Panc1 (cell line): Measurements from ENCODE around the gene ERCC6. TPM values are rescaled to one million over a fixed set of nuclear protein-coding genes. Genes with fewer than 3 reads are reported as not detected.

Experiments
- ATAC-seq: fragments of 200-7000 bp; cut with Tn5 transposase; 2 replicates; pipeline ENCODE4 v1.9.1; 2020; ENCODE audit warnings: mild to moderate bottlenecking, moderate library complexity
- BruUV-seq: library from RNA; stranded (reverse); fragments of 400-500 nt; replicated peaks from 2 replicates; lab custom pipeline; 2021; lab: Mats Ljungman, UMichigan
- CTCF ChIA-PET: fragments of 300-600 bp; sonication (Branson Sonifier 250); formaldehyde crosslinking; loops from one replicate; lab custom pipeline; 2022; ENCODE audit warnings: antibody characterized with exemption; lab: Charles Lee
- POLR2A ChIA-PET: fragments of 300-600 bp; sonication (Branson Sonifier 250); formaldehyde crosslinking; loops from one replicate; lab custom pipeline; 2022; ENCODE audit warnings: antibody characterized with exemption; lab: Charles Lee
- DNase-seq: peaks from one replicate; pipeline ENCODE4 v3.0.0-alpha.2; 2010; ENCODE audit warnings: low read depth, low spot score
- H3K27ac ChIP-seq: 2 replicates; pipeline ENCODE4 v1.5.1; 2011; ENCODE audit warnings: mild to moderate bottlenecking, low read length, inconsistent platforms
- H3K27me3 ChIP-seq: fragments of 200-500 bp; sonication (Bioruptor generic); 2 replicates; pipeline ENCODE4 v1.6.0; 2014; ENCODE audit warnings: low read length, inconsistent platforms; ENCODE audit not compliant: control insufficient read depth, insufficient read depth
- H3K36me3 ChIP-seq: fragments of 200-500 bp; sonication (Bioruptor generic); 2 replicates; pipeline ENCODE4 v1.5.1; 2014; ENCODE audit warnings: inconsistent platforms, mild to moderate bottlenecking, low read length, moderate library complexity; ENCODE audit not compliant: control insufficient read depth, insufficient read depth
- H3K4me1 ChIP-seq: 2 replicates; pipeline ENCODE4 v1.5.1; 2011; ENCODE audit warnings: inconsistent platforms, mild to moderate bottlenecking, low read length, moderate library complexity; ENCODE audit not compliant: control insufficient read depth, insufficient read depth
- H3K4me3 ChIP-seq, 2 experiments: 2 replicates each; pipeline ENCODE4 v1.5.1; 2011 to 2012; ENCODE audit warnings: low read depth in 2 of 2, low read length in 2 of 2, mild to moderate bottlenecking in 2 of 2, inconsistent platforms in 1 of 2, moderate library complexity in 1 of 2
- H3K9me3 ChIP-seq: fragments of 200-500 bp; sonication (Bioruptor generic); 2 replicates; pipeline ENCODE4 v1.5.1; 2014; ENCODE audit warnings: low read depth, mild to moderate bottlenecking, inconsistent platforms, low read length, moderate library complexity; ENCODE audit not compliant: control insufficient read depth, insufficient read depth
- POLR2AphosphoS5 ChIP-seq: IDR thresholded peaks from 2 replicates; pipeline ENCODE4 v1.6.1; 2012; ENCODE audit warnings: mild to moderate bottlenecking, low read depth, low read length, moderate library complexity
- SIN3A ChIP-seq: IDR thresholded peaks from 2 replicates; pipeline ENCODE4 v1.6.1; 2012; ENCODE audit warnings: low read depth, mild to moderate bottlenecking, low read length, moderate library complexity, borderline replicate concordance; ENCODE audit not compliant: insufficient read depth
- TCF7L2 ChIP-seq: IDR thresholded peaks from 2 replicates; pipeline ENCODE4 v1.6.1; 2011; ENCODE audit warnings: mild to moderate bottlenecking, low read depth, low read length, inconsistent platforms
- in situ Hi-C: cut with HindIII; loops from 2 replicates; pipeline ENCODE4 v1.10.0; 2016; ENCODE audit warnings: low sequenced_read_pairs, low pct_unique_long_range_greater_than_20kb
- intact Hi-C: fragments of 100-400 bp; cut with micrococcal nuclease; formaldehyde crosslinking; loops from one replicate; pipeline ENCODE4 v1.10.0; 2022; ENCODE audit not compliant: unreplicated experiment
- total RNA-seq: library from RNA; stranded (reverse); gene quantifications from one replicate; pipeline ENCODE4 v1.2.1, GENCODE V29; 2021; ENCODE audit not compliant: unreplicated experiment
- TF ChIP-seq, protein P1 (sequence below): fragments of 450-650 bp; IDR thresholded peaks from 2 replicates; pipeline ENCODE4 v1.5.1; 2017; ENCODE audit warnings: mild to moderate bottlenecking
- TF ChIP-seq, protein P2 (sequence below), 2 experiments: IDR thresholded peaks; 2 replicates each; pipeline ENCODE4 v1.6.1; 2011 to 2012; ENCODE audit warnings: low read depth in 2 of 2, control low read depth in 1 of 2, low read length in 1 of 2, mild to moderate bottlenecking in 1 of 2, moderate library complexity in 1 of 2; ENCODE audit not compliant: insufficient read depth in 1 of 2

ERCC6 gene
- total RNA-seq, 1 experiment from 2014 or later: 19.1 TPM

GRCh38 chr10:49541762-49542161 lies 2.8 kb upstream of the ERCC6 start:
- intact Hi-C loops: no loop called here
- DNase-seq: no peak
- peaks cover 16% of the 10 kb centered on the region for H3K27me3 ChIP-seq
- no peak overlapping the region for H3K4me3 ChIP-seq
- TF ChIP-seq, protein P1, sequence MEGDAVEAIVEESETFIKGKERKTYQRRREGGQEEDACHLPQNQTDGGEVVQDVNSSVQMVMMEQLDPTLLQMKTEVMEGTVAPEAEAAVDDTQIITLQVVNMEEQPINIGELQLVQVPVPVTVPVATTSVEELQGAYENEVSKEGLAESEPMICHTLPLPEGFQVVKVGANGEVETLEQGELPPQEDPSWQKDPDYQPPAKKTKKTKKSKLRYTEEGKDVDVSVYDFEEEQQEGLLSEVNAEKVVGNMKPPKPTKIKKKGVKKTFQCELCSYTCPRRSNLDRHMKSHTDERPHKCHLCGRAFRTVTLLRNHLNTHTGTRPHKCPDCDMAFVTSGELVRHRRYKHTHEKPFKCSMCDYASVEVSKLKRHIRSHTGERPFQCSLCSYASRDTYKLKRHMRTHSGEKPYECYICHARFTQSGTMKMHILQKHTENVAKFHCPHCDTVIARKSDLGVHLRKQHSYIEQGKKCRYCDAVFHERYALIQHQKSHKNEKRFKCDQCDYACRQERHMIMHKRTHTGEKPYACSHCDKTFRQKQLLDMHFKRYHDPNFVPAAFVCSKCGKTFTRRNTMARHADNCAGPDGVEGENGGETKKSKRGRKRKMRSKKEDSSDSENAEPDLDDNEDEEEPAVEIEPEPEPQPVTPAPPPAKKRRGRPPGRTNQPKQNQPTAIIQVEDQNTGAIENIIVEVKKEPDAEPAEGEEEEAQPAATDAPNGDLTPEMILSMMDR: no peak
- TF ChIP-seq TCF7L2: no peak
- TF ChIP-seq, protein P2, sequence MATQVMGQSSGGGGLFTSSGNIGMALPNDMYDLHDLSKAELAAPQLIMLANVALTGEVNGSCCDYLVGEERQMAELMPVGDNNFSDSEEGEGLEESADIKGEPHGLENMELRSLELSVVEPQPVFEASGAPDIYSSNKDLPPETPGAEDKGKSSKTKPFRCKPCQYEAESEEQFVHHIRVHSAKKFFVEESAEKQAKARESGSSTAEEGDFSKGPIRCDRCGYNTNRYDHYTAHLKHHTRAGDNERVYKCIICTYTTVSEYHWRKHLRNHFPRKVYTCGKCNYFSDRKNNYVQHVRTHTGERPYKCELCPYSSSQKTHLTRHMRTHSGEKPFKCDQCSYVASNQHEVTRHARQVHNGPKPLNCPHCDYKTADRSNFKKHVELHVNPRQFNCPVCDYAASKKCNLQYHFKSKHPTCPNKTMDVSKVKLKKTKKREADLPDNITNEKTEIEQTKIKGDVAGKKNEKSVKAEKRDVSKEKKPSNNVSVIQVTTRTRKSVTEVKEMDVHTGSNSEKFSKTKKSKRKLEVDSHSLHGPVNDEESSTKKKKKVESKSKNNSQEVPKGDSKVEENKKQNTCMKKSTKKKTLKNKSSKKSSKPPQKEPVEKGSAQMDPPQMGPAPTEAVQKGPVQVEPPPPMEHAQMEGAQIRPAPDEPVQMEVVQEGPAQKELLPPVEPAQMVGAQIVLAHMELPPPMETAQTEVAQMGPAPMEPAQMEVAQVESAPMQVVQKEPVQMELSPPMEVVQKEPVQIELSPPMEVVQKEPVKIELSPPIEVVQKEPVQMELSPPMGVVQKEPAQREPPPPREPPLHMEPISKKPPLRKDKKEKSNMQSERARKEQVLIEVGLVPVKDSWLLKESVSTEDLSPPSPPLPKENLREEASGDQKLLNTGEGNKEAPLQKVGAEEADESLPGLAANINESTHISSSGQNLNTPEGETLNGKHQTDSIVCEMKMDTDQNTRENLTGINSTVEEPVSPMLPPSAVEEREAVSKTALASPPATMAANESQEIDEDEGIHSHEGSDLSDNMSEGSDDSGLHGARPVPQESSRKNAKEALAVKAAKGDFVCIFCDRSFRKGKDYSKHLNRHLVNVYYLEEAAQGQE (IDR thresholded peaks at IDR 0.05; ENCODE audit: insufficient read depth in 1 of 2, low read depth in 2 of 2, low read length in 1 of 2): no peak
- no peak for TF ChIP-seq POLR2AphosphoS5
- no peak for TF ChIP-seq SIN3A
- no peak overlapping the region for H3K27ac ChIP-seq
- peaks cover 10% of the 10 kb centered on the region; the same call in 1 of the 2 replicates for H3K4me1 ChIP-seq
- H3K36me3 ChIP-seq: no peaks in the 10 kb centered on the region
- ATAC-seq: no peak
- BruUV-seq: no TSS peak
- POLR2A ChIA-PET: no interaction called here
- CTCF ChIA-PET: no interaction called here
- no peaks in the 10 kb centered on the region for H3K9me3 ChIP-seq
- in situ Hi-C loops: no loop called here

DNA sequence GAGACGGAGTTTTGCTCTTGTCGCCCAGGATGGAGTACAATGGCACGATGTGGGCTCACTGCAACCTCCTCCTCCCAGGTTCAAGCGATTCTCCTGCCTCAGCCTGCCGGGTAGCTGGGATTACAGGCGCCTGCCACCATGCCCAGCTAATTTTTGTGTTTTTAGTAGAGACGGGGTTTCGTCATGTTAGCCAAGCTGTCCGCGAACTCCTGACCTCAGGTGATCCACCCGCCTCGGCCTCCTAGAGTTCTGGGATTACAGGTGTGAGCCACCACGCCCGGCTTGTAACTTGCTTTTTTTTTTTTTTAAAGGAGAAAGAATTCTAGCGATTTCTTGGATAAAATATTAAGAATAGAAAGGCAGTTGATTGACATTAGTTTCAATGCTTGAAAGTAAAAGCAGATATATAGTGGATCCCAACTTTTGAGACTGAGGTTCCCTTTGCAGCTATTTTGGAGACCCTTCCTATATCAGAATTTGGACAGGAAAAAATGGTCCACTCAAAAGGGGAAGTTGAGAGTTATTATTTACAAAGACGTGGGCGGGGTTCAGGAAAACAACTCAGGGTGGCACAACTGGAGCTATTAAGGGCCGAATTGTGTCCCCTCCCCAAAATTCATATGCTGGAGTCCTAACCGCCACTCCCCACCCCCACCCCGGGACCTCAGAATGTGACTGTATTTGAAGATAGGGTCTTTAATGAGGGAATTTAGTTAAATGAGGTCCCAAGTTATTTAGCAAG lies 1.3 kb upstream of the ERCC6 start:
- CTCF ChIA-PET: no interaction called here
- H3K4me3 ChIP-seq: peak overlapping the region; percentile 78 to 98

More for the DNA sequence above, 1.3 kb upstream of the ERCC6 start:
- H3K4me1 ChIP-seq: peaks cover 10% of the 10 kb centered on the region; the same call in 1 of the 2 replicates
- H3K36me3 ChIP-seq: no peaks in the 10 kb centered on the region
- H3K9me3 ChIP-seq: no peaks in the 10 kb centered on the region
- H3K27ac ChIP-seq: no peak overlapping the region
- intact Hi-C loops (no loop called here), in situ Hi-C loops (no loop called here)
- POLR2A ChIA-PET: no interaction called here
- BruUV-seq: no TSS peak
- DNase-seq (no peak), ATAC-seq (no peak)
- TF ChIP-seq, protein P2 (IDR thresholded peaks at IDR 0.05; ENCODE audit: insufficient read depth in 1 of 2, low read depth in 2 of 2, low read length in 1 of 2): no peak
- no peak for TF ChIP-seq TCF7L2
- TF ChIP-seq SIN3A: no peak
- peaks cover 16% of the 10 kb centered on the region for H3K27me3 ChIP-seq
